Chondrocyte (in vitro differentiated cells): ENCODE data around the gene NTRK2. TPM values are rescaled to one million over a fixed set of nuclear protein-coding genes. Genes with fewer than 3 reads are reported as not detected.

ENCODE experiments used
- DNase-seq: peaks from one replicate; pipeline ENCODE4 v3.0.0; 2021; ENCODE audit warnings: mixed read lengths, low spot score
- H3K27ac Mint-ChIP-seq: one replicate; pipeline ENCODE4 v1.8.0; 2021; ENCODE audit warnings: mild to moderate bottlenecking, moderate library complexity, mixed read lengths; ENCODE audit not compliant: unreplicated experiment
- H3K27me3 Mint-ChIP-seq: 2 replicates; pipeline ENCODE4 v1.8.0; 2021; ENCODE audit warnings: low read depth, mixed read lengths
- H3K36me3 Mint-ChIP-seq: 2 replicates; pipeline ENCODE4 v1.8.0; 2021; ENCODE audit warnings: low read depth, mixed read lengths
- H3K4me1 Mint-ChIP-seq: 2 replicates; pipeline ENCODE4 v1.8.0; 2021; ENCODE audit warnings: low read depth, mild to moderate bottlenecking, mixed read lengths
- H3K4me3 Mint-ChIP-seq: one replicate; pipeline ENCODE4 v1.8.0; 2021; ENCODE audit warnings: mild to moderate bottlenecking, moderate library complexity, mixed read lengths; ENCODE audit not compliant: unreplicated experiment
- H3K9me3 Mint-ChIP-seq: 2 replicates; pipeline ENCODE4 v1.8.0; 2021; ENCODE audit warnings: low read depth, mixed read lengths
- CTCF ChIP-seq: fragments of 200-600 bp; sonication (generic); IDR thresholded peaks from 2 replicates; pipeline ENCODE4 v1.5.0; 2021; ENCODE audit warnings: antibody characterized with exemption, mild to moderate bottlenecking, moderate library complexity
- total RNA-seq: library from RNA; stranded (reverse); gene quantifications from 3 replicates; pipeline ENCODE4 v1.2.1, GENCODE V29; 2021

The NTRK2 gene
- total RNA-seq, 1 donor from 2014 or later, result 40.0 TPM

- DNase-seq, result no peak
- H3K4me1 Mint-ChIP-seq, result peaks cover 4% of the 10 kb centered on the region
- no peak for TF ChIP-seq CTCF
- H3K9me3 Mint-ChIP-seq, result no peaks in the 10 kb centered on the region
- H3K27ac Mint-ChIP-seq, result no peak overlapping the region
- H3K27me3 Mint-ChIP-seq, result no peaks in the 10 kb centered on the region
- no peak overlapping the region for H3K4me3 Mint-ChIP-seq
- H3K36me3 Mint-ChIP-seq, result no peaks in the 10 kb centered on the region
These were observed 369.5 kb downstream of the NTRK2 start for GRCh38 chr9:85038824-85039608.

GRCh38 chr9:85040146-85040545 is 370.6 kb downstream of the NTRK2 start:
- H3K4me1 Mint-ChIP-seq, result peaks cover 4% of the 10 kb centered on the region
- no peak overlapping the region for H3K27ac Mint-ChIP-seq
- no peaks in the 10 kb centered on the region for H3K36me3 Mint-ChIP-seq

GRCh38 chr9:85040821-85041465 is 371.4 kb downstream of the NTRK2 start:
- H3K4me3 Mint-ChIP-seq, result no peak overlapping the region
- peaks cover 4% of the 10 kb centered on the region for H3K4me1 Mint-ChIP-seq
- H3K27me3 Mint-ChIP-seq, result no peaks in the 10 kb centered on the region
- H3K9me3 Mint-ChIP-seq, result no peaks in the 10 kb centered on the region
- H3K36me3 Mint-ChIP-seq, result no peaks in the 10 kb centered on the region
- no peak overlapping the region for H3K27ac Mint-ChIP-seq
- DNase-seq, result no peak
- TF ChIP-seq CTCF, result no peak

More at GRCh38 chr9:85040146-85040545, 370.6 kb downstream of the NTRK2 start:
- Mint-ChIP-seq H3K4me3 (no peak overlapping the region), H3K27me3 (no peaks in the 10 kb centered on the region), H3K9me3 (no peaks in the 10 kb centered on the region)
- DNase-seq, result no peak
- no peak for TF ChIP-seq CTCF

- Mint-ChIP-seq H3K9me3 (no peaks in the 10 kb centered on the region), H3K36me3 (no peaks in the 10 kb centered on the region), H3K4me3 (no peak overlapping the region), H3K4me1 (peaks cover 4% of the 10 kb centered on the region), H3K27me3 (no peaks in the 10 kb centered on the region), H3K27ac (no peak overlapping the region)
- TF ChIP-seq CTCF, result no peak
- no peak for DNase-seq
These were observed 372.1 kb downstream of the NTRK2 start for GRCh38 chr9:85041466-85042137.

GRCh38 chr9:85042981-85043647 is 373.6 kb downstream of the NTRK2 start:
- Mint-ChIP-seq H3K4me3 (no peak overlapping the region), H3K36me3 (no peaks in the 10 kb centered on the region), H3K4me1 (peaks cover 4% of the 10 kb centered on the region), H3K9me3 (no peaks in the 10 kb centered on the region), H3K27me3 (no peaks in the 10 kb centered on the region), H3K27ac (no peak overlapping the region)
- TF ChIP-seq CTCF, result no peak
- DNase-seq, result no peak
